ENCODE data around the gene MPG.
A peak's percentile ranks its signal among the peaks of the same experiment; 100 is the strongest.

GRCh38 chr16:104928-105327 is 26.9 kb downstream of the MPG start:
- peak; percentile 85 for TF ChIP-seq POLR2A (IDR thresholded peaks at IDR 0.05; ENCODE audit: low read length)
- TF ChIP-seq GATA1 (IDR thresholded peaks at IDR 0.05; ENCODE audit: low read depth, low read length) = no peak

All from erythroblast (primary cell).